ENCODE results near the gene AJM1.

GRCh38 chr9:136880651-136881050 is 38.4 kb downstream of the AJM1 start:
- TF ChIP-seq CTCF (IDR thresholded peaks at IDR 0.05) (no peak), EZH2 (IDR thresholded peaks at IDR 0.05) (no peak), EZH2phosphoT487 (IDR thresholded peaks at IDR 0.05) (no peak)
